Measurements from ENCODE around the gene HYCC2.
"Not testable (repeated sequence)": the region's sequence is repeated elsewhere in the genome, so short reads cannot be mapped to it uniquely, and the experiment has no call there.

The HYCC2 gene

DNA sequence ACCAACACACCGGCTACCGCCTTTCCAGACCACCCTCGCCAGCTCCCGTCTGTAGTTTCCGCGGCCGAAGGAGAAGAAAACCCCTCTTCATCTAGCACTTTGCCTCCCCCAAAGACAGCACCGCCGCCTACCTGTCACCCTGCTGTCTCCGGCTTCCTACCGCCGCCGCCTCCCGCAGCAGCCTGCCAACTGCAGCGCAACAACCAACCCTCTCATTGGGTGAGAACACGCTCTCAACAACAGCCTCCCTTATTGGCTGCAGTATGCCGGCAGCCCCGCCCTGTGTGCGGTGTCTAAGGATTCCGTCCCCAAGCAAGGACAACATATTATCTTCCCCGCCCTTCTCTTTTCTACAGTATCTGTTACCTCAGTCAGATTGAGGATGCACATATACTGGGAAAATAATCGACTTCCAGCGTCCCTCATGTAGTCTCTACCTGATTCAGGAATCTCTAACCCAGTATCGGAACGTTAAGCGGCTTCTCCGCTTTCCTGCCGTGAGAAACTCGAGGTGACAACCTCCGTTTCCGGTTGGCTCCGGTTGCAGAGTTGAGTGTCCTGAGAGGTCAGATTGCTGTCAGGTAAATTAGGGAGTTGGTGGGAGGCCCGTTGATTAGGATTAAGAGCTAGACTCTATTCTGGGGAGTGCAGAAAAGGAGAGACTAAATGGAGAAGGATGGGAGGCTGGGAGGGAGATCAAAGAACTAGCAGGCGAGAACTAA, at the start of gene HYCC2, which contains the start of gene NDUFB3:
TSS of gene HYCC2 (minus strand) at position 193 of the 722 bp plus-strand sequence. CDS start 47,662 bp downstream, outside the sequence.
TSS of gene NDUFB3 (plus strand) at position 523 of the 722 bp plus-strand sequence. CDS start 6,882 bp downstream, outside the sequence.
- peak within 1 kb of the TSS; percentile 100 for H3K4me3 ChIP-seq (ENCODE audit: low read length)
- H3K4me1 ChIP-seq (ENCODE audit: insufficient read depth, low read length) = no peaks in the 10 kb centered on the region
- peak within 1 kb of the TSS; percentile 98 for H3K9ac ChIP-seq (ENCODE audit: low read depth, low read length)
- H3K27me3 ChIP-seq (ENCODE audit: insufficient read depth, low read length) = no peaks in the 10 kb centered on the region
- no peaks in the 10 kb centered on the region for H3K9me3 ChIP-seq (ENCODE audit: insufficient read depth, low read depth, low read length)
- peak within 1 kb of the TSS; percentile 99 for H3K27ac ChIP-seq (ENCODE audit: low read length)
- H3K36me3 ChIP-seq (ENCODE audit: insufficient read depth, low read depth, low read length) = no peaks in the 10 kb centered on the region

DNA sequence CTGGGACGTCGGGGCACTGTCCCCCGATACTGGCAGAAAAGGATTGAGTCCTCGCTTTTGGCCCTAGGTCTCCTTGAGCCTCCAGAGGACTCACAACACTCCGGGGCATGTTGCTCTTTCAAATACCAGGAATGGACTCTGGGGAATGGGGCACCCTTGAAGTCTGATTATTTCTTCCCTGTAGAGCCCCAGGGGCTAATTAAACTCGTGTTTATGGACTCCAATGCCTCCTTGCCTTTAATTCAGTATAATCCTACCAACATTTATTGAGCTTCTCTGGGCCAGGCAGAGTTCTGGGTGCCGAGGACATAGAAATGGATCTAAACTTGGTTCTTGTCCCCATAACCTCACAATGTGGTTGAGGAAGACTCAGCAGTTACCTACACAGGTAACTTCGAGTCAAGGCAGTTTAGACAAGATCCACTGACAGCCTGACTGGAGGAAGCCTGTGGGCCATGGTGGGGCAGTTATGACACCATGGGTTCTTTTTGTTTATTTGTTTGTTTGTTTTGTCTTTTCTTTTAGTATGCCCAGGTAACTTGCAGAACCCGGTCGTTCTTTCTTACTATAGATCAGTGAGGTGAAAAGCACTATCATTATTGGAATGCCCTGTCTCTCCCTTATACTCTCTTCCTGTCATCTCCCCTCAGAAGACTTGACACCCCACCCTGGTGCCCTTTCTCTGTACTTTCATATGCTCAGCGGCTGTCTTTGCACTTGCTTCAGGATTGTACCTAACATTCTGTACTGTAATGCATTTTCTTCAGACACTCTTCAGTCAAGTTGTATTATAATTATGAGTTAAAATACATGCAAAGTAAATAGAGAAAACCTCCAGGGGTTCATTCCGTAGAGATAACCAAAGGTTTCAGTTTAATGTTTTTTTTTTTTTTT, 47.7 kb upstream of the HYCC2 start:
- no peaks in the 10 kb centered on the region for H3K9me3 ChIP-seq (ENCODE audit: insufficient read depth, low read depth, low read length)
- H3K27ac ChIP-seq (ENCODE audit: low read length) = no peak overlapping the region
- H3K4me1 ChIP-seq (ENCODE audit: insufficient read depth, low read length) = peaks cover 6% of the 10 kb centered on the region
- H3K27me3 ChIP-seq (ENCODE audit: insufficient read depth, low read length) = no peaks in the 10 kb centered on the region
- peak overlapping the region; percentile 81 for H3K4me3 ChIP-seq (ENCODE audit: low read length)
- peak overlapping the region; percentile 58; the same call in 1 of the 2 replicates for H3K9ac ChIP-seq (ENCODE audit: low read depth, low read length)
- H3K36me3 ChIP-seq (ENCODE audit: insufficient read depth, low read depth, low read length) = no peaks in the 10 kb centered on the region

DNA sequence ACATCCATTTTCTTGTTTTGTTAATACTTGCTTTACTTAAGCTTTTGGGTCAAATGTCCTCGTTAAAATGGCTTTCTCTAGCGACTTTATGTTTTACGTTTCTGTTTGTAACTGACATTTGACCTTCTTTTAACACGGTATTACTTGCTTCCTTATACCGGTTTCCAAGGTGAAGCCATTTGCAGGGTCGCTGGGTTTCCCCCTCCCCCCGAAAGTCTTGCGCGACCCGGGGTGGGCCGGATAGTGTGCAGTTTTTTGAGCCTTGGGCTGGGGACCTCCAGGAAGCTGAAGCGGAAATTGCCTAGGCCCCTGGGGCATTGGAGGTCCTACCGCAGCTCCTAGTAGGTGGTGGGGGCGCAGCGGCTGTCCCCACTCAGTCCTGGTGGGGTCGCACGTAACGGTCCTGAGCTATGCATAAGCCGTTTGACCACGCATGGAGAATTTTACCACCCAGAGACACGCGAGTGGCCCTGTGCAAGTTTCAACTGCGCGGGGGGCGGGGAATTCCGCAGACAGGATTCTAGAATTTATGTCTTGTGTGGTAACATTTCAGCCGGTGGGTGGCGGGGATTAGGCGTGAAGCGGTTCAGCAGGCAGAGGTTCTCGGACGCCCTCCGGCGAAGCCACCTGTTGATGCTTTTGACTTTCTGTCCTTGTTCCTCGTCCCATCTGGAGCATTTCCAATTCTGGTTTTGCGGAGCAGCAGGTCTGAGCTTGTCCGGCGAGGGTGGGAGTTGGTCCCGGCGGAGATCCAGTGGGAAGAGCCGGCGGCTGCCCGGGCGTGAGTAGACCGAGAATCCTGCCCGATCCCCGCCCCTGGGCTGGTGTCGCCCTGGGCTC, 46.9 kb upstream of the HYCC2 start:
- Histone ChIP-seq H3K36me3 (ENCODE audit: insufficient read depth, low read depth, low read length) (no peaks in the 10 kb centered on the region), H3K4me3 (ENCODE audit: low read length) (peak overlapping the region; percentile 81), H3K27me3 (ENCODE audit: insufficient read depth, low read length) (no peaks in the 10 kb centered on the region), H3K9me3 (ENCODE audit: insufficient read depth, low read depth, low read length) (no peaks in the 10 kb centered on the region), H3K9ac (ENCODE audit: low read depth, low read length) (peak overlapping the region; percentile 58; the same call in 1 of the 2 replicates), H3K27ac (ENCODE audit: low read length) (no peak overlapping the region), H3K4me1 (ENCODE audit: insufficient read depth, low read length) (peaks cover 6% of the 10 kb centered on the region; the same call in 1 of the 2 replicates)

DNA sequence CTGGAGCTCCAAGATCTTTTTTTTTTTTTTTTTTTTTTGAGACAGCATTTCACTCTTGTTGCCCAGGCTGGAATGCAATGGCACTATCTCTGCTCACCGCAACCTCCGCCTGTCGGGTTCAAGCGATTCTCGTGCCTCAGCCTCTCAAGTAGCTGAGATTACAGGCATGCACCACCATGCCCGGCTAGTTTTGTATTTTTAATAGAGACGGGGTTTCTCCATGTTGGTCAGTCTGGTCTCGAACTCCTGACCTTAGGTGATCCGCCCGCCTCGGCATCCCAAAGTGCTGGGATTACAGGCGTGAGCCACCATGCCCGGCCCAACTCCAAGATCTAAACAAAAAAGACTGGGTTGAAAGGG, 46.2 kb upstream of the HYCC2 start:
- Histone ChIP-seq H3K4me3 (ENCODE audit: low read length) (peak overlapping the region; percentile 87), H3K9ac (ENCODE audit: low read depth, low read length) (peak overlapping the region; percentile 58; the same call in 1 of the 2 replicates)
- H3K4me1 ChIP-seq (ENCODE audit: insufficient read depth, low read length); H3K27me3 ChIP-seq (ENCODE audit: insufficient read depth, low read length); H3K9me3 ChIP-seq (ENCODE audit: insufficient read depth, low read depth, low read length); H3K36me3 ChIP-seq (ENCODE audit: insufficient read depth, low read depth, low read length); H3K27ac ChIP-seq (ENCODE audit: low read length): not testable (repeated sequence)

DNA sequence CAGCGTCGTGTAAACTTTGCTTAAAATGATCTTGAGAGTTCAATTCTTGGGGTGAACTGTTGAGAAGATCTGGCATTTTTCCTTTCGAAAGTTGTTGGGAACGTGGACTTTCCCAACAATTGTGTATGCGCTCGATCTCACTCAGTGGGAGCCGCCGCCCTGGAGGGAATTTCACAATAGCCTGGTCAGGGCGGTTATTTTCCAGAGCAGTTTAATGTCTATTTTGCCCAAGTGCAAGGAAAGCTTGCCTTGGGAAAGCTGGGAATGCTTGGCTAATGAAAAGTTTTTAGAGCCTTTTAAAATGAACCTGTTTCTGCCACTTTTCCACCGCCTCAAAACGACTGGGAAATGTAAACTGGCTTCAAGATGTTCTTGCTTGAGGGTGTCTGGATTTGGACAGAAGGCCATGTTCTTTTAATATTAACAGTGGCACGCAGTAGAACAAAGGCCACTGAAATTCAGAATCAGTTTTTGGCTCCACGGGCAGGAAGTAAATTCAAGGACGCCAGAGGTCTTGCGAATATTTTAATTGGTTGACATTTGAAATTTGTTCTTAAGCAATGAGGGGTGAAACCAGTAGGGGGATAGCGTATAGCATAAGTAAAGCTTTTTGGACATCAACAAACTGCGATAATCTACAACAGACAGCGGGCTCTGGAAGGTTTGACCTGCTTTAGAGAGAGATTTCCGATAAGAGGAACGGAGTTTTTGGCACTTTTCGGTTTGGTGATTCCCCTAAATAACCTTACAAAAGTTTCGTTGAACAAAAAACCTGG, 45.7 kb upstream of the HYCC2 start:
- H3K9ac ChIP-seq (ENCODE audit: low read depth, low read length) = peak overlapping the region; percentile 90; the same call in 1 of the 2 replicates

DNA sequence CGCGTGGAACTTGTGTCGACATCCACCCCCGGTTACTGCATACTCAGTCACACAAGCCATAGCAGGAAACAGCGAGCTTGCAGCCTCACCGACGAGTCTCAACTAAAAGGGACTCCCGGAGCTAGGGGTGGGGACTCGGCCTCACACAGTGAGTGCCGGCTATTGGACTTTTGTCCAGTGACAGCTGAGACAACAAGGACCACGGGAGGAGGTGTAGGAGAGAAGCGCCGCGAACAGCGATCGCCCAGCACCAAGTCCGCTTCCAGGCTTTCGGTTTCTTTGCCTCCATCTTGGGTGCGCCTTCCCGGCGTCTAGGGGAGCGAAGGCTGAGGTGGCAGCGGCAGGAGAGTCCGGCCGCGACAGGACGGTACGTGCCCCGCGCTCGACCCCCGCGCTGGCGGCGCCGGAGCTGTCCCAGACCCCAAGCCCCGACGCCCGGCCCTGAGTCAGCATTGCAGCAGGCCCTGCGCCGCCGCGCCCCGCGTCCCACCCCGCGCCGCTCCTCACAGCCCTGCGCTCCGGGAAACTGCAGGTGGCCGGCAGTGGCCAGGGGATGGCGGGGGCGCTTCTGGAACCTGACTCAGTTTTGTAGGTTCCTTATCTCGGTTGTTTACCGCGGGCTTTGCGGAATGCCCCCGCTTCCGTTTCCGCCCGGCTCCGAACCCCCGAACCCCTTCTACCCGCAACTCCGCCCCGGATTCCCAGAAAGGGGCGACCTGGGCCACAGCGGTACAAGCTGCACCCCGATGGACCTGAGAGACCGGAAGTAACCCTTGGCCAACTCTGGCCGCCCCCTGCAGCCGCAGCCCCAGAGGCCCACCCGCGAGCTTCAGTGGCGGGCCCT, 44.9 kb upstream of the HYCC2 start, which contains the start of gene CFLAR:
TSS of gene CFLAR (plus strand) at position 50 of the 844 bp plus-strand sequence. CDS start 13,702 bp downstream, outside the sequence.
- H3K9ac ChIP-seq (ENCODE audit: low read depth, low read length) = peak within 1 kb of the TSS; percentile 90
- H3K4me3 ChIP-seq (ENCODE audit: low read length) = peak within 1 kb of the TSS; percentile 87; the same call in 1 of the 2 replicates
- H3K27ac ChIP-seq (ENCODE audit: low read length) = peak within 1 kb of the TSS; percentile 18
- no peaks in the 10 kb centered on the region for H3K36me3 ChIP-seq (ENCODE audit: insufficient read depth, low read depth, low read length)
- peaks cover 6% of the 10 kb centered on the region; the same call in 1 of the 2 replicates for H3K4me1 ChIP-seq (ENCODE audit: insufficient read depth, low read length)
- no peaks in the 10 kb centered on the region for H3K9me3 ChIP-seq (ENCODE audit: insufficient read depth, low read depth, low read length)
- no peaks in the 10 kb centered on the region for H3K27me3 ChIP-seq (ENCODE audit: insufficient read depth, low read length)

More for the DNA sequence above, 45.7 kb upstream of the HYCC2 start:
- Histone ChIP-seq H3K27ac (ENCODE audit: low read length) (peak overlapping the region; percentile 18), H3K9me3 (ENCODE audit: insufficient read depth, low read depth, low read length) (no peaks in the 10 kb centered on the region), H3K36me3 (ENCODE audit: insufficient read depth, low read depth, low read length) (no peaks in the 10 kb centered on the region), H3K4me1 (ENCODE audit: insufficient read depth, low read length) (peaks cover 6% of the 10 kb centered on the region; the same call in 1 of the 2 replicates), H3K27me3 (ENCODE audit: insufficient read depth, low read length) (no peaks in the 10 kb centered on the region), H3K4me3 (ENCODE audit: low read length) (peak overlapping the region; percentile 87; the same call in 1 of the 2 replicates)

DNA sequence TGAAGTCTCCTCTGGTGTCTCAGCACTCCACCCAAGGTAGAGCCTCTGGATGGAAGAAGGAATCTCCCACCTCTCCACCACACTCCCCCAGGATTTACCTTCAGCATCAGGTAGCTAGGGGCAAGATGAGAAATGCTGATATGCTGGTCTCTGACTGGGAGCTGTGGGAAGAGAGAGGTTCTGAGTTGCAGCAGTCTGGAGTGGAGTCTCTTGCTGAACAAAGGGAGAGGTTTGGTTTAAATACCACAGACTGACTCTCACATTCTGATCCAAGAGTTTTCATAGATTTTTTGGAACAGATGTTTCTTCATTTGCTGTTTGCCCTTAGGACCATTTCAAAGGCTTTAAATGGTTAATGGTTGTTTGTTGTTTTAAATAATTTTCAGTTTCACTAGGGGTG, 43.4 kb upstream of the HYCC2 start:
- Histone ChIP-seq H3K27ac (ENCODE audit: low read length) (no peak overlapping the region), H3K9me3 (ENCODE audit: insufficient read depth, low read depth, low read length) (no peaks in the 10 kb centered on the region), H3K36me3 (ENCODE audit: insufficient read depth, low read depth, low read length) (no peaks in the 10 kb centered on the region), H3K4me3 (ENCODE audit: low read length) (no peak overlapping the region), H3K4me1 (ENCODE audit: insufficient read depth, low read length) (peaks cover 6% of the 10 kb centered on the region; the same call in 1 of the 2 replicates), H3K27me3 (ENCODE audit: insufficient read depth, low read length) (no peaks in the 10 kb centered on the region), H3K9ac (ENCODE audit: low read depth, low read length) (no peak overlapping the region)

DNA sequence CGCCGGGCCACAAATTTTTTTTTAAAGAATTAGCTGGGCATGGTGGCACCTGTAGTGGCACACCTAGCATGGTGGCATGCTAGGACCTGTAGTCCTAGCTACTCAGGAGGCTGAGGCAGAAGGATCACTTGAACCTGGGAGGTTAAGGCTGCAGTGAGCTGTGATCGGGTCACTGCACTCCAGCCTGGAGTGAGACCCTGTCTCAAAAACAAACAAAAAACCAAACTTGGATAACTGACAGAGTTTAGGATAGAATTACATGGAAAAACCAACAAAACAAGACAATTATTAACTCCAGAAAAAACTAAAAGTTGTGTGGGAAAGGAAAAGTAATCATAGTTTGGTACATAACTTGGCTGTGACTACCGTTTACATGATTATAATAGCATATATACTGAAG, 42.9 kb upstream of the HYCC2 start:
- Histone ChIP-seq H3K27ac (ENCODE audit: low read length) (no peak overlapping the region), H3K4me3 (ENCODE audit: low read length) (no peak overlapping the region)

DNA sequence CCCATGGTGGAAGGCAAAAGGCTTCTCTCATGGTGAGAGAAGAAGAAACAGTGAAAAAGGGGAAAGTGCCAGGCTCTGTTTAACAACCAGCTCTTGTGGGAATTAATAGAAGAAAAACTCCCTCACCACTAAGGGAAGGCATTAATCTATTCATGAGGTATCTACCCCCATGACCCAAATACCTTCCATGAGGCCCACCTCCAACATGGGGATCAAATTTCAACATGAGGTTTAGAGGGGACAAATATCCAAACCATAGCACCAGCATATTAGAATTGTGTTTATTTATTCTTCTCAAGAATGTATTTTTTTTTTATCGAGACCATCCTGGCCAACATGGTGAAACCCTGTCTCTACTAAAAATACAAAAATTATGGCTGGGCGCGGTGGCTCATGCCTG, 39.6 kb upstream of the HYCC2 start:
- no peaks in the 10 kb centered on the region for H3K27me3 ChIP-seq (ENCODE audit: insufficient read depth, low read length)
- no peaks in the 10 kb centered on the region for H3K4me1 ChIP-seq (ENCODE audit: insufficient read depth, low read length)
- H3K27ac ChIP-seq (ENCODE audit: low read length) = no peak overlapping the region
- H3K36me3 ChIP-seq (ENCODE audit: insufficient read depth, low read depth, low read length) = no peaks in the 10 kb centered on the region
- H3K9ac ChIP-seq (ENCODE audit: low read depth, low read length) = no peak overlapping the region
- no peaks in the 10 kb centered on the region for H3K9me3 ChIP-seq (ENCODE audit: insufficient read depth, low read depth, low read length)
- H3K4me3 ChIP-seq (ENCODE audit: low read length) = no peak overlapping the region

More for the DNA sequence above, 42.9 kb upstream of the HYCC2 start:
- H3K36me3 ChIP-seq (ENCODE audit: insufficient read depth, low read depth, low read length) = no peaks in the 10 kb centered on the region
- no peaks in the 10 kb centered on the region for H3K27me3 ChIP-seq (ENCODE audit: insufficient read depth, low read length)
- peaks cover 6% of the 10 kb centered on the region; the same call in 1 of the 2 replicates for H3K4me1 ChIP-seq (ENCODE audit: insufficient read depth, low read length)
- no peaks in the 10 kb centered on the region for H3K9me3 ChIP-seq (ENCODE audit: insufficient read depth, low read depth, low read length)
- H3K9ac ChIP-seq (ENCODE audit: low read depth, low read length) = no peak overlapping the region

DNA sequence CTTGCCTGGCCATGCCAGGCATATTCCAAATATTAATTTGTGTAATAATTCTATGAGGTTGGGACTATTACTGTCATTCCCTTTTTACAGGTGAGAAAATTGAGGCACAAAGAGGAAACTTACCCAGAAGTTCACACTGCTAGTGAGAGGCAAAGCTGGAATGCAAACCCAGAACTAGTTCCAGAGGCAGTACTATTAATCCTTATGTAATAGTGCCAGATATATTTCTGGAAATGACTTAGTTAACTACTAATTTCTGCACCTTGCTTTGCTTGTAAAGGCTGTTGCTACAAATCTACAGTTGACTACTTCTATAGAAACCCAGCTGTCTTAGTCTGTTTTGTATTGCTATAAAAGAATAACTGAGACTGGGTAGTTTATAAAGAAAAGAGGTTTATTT, 39.1 kb upstream of the HYCC2 start:
- Histone ChIP-seq H3K36me3 (ENCODE audit: insufficient read depth, low read depth, low read length) (no peaks in the 10 kb centered on the region), H3K27ac (ENCODE audit: low read length) (no peak overlapping the region), H3K9ac (ENCODE audit: low read depth, low read length) (no peak overlapping the region), H3K9me3 (ENCODE audit: insufficient read depth, low read depth, low read length) (no peaks in the 10 kb centered on the region), H3K4me3 (ENCODE audit: low read length) (no peak overlapping the region), H3K4me1 (ENCODE audit: insufficient read depth, low read length) (no peaks in the 10 kb centered on the region), H3K27me3 (ENCODE audit: insufficient read depth, low read length) (no peaks in the 10 kb centered on the region)

Data from iPS-20b (cell line).